Liver (tissue), 9 donors: ENCODE data around the gene WIF1. TPM values are rescaled to one million over a fixed set of nuclear protein-coding genes. Genes with fewer than 3 reads are reported as not detected.

Experiments used
- DNase-seq: peaks from one replicate; pipeline ENCODE4 v3.0.0-alpha.2; 2017; ENCODE audit warnings: low spot score
- H3K27ac ChIP-seq, 2 donors: one replicate each; pipeline ENCODE4 v1.7.0; 2013; ENCODE audit warnings: inconsistent platforms in 2 of 2, low read length in 2 of 2, control low read depth in 1 of 2, low read depth in 1 of 2, mild to moderate bottlenecking in 1 of 2
- H3K27me3 ChIP-seq, 4 donors: one replicate each; pipeline versions ENCODE4 v1.6.1 to v1.7.0; 2013; ENCODE audit warnings: low read length in 3 of 4, inconsistent platforms in 1 of 4, mild to moderate bottlenecking in 1 of 4, moderate library complexity in 1 of 4; ENCODE audit not compliant: control insufficient read depth in 4 of 4, insufficient read depth in 4 of 4
- H3K36me3 ChIP-seq, 4 donors: one replicate each; pipeline versions ENCODE4 v1.6.1 to v1.7.0; 2013; ENCODE audit warnings: low read length in 3 of 4, mild to moderate bottlenecking in 3 of 4, low read depth in 1 of 4, moderate library complexity in 1 of 4; ENCODE audit not compliant: control insufficient read depth in 4 of 4, insufficient read depth in 3 of 4
- H3K4me1 ChIP-seq, 4 donors: one replicate each; pipeline versions ENCODE4 v1.6.1 to v1.7.0; 2013; ENCODE audit warnings: low read length in 3 of 4, mild to moderate bottlenecking in 3 of 4, moderate library complexity in 1 of 4; ENCODE audit not compliant: control insufficient read depth in 4 of 4, insufficient read depth in 4 of 4
- H3K4me3 ChIP-seq, 3 donors: one replicate each; pipeline versions ENCODE4 v1.6.1 to v1.7.0; 2013; ENCODE audit warnings: low read length in 3 of 3, control low read depth in 1 of 3, low read depth in 1 of 3, mild to moderate bottlenecking in 1 of 3
- H3K9ac ChIP-seq, 2 donors: one replicate each; pipeline ENCODE4 v1.7.0; 2013; ENCODE audit warnings: low read length in 2 of 2, mild to moderate bottlenecking in 2 of 2, moderate library complexity in 2 of 2, control low read depth in 1 of 2, low read depth in 1 of 2
- H3K9me3 ChIP-seq, 4 donors: one replicate each; pipeline versions ENCODE4 v1.6.1 to v1.7.0; 2013; ENCODE audit warnings: low read length in 3 of 4; ENCODE audit not compliant: control insufficient read depth in 4 of 4
- CTCF ChIP-seq: fragments of 150-350 bp; IDR thresholded peaks from 2 replicates; pipeline ENCODE4 v1.5.1; 2017; ENCODE audit warnings: improper control_type of control experiment, low read depth, low read length; ENCODE audit not compliant: missing input control
- EGR1 ChIP-seq, 2 donors: IDR thresholded peaks; 2 replicates each; pipeline ENCODE4 v1.6.1; 2016 to 2018; ENCODE audit warnings: antibody characterized with exemption in 2 of 2, low read depth in 2 of 2
- FOXA1 ChIP-seq: IDR thresholded peaks from 2 replicates; pipeline ENCODE4 v1.6.1; 2016; ENCODE audit warnings: antibody characterized with exemption
- FOXA2 ChIP-seq: IDR thresholded peaks from 2 replicates; pipeline ENCODE4 v1.6.1; 2016; ENCODE audit warnings: antibody characterized with exemption
- GABPA ChIP-seq, 2 donors: IDR thresholded peaks in 1 of 2; conservative IDR thresholded peaks in 1 of 2; 2 replicates each; pipeline ENCODE4 v1.6.1; 2016; ENCODE audit warnings: antibody characterized with exemption in 2 of 2, mild to moderate bottlenecking in 1 of 2, moderate library complexity in 1 of 2
- HNF4A ChIP-seq, 2 donors: conservative IDR thresholded peaks; 2 replicates each; pipeline ENCODE4 v1.6.1; 2016; ENCODE audit warnings: antibody characterized with exemption in 2 of 2, mild to moderate bottlenecking in 2 of 2
- HNF4G ChIP-seq: IDR thresholded peaks from 2 replicates; pipeline ENCODE4 v1.6.1; 2016; ENCODE audit warnings: antibody characterized with exemption
- JUND ChIP-seq, 2 donors: IDR thresholded peaks; 2 replicates each; pipeline ENCODE4 v1.6.1; 2016; ENCODE audit warnings: antibody characterized with exemption in 2 of 2
- NR2F2 ChIP-seq: IDR thresholded peaks from 2 replicates; pipeline ENCODE4 v1.6.1; 2016; ENCODE audit warnings: antibody characterized with exemption
- RAD21 ChIP-seq, 2 donors: IDR thresholded peaks; 2 replicates each; pipeline ENCODE4 v1.6.1; 2016; ENCODE audit warnings: antibody characterized with exemption in 2 of 2, mild to moderate bottlenecking in 2 of 2
- REST ChIP-seq: IDR thresholded peaks from 2 replicates; pipeline ENCODE4 v1.6.1; 2016; ENCODE audit warnings: antibody characterized with exemption, mild to moderate bottlenecking
- RXRA ChIP-seq, 2 donors: IDR thresholded peaks; 2 replicates each; pipeline ENCODE4 v1.6.1; 2017 to 2018; ENCODE audit warnings: antibody characterized with exemption in 2 of 2, mild to moderate bottlenecking in 1 of 2
- SP1 ChIP-seq: IDR thresholded peaks from 2 replicates; pipeline ENCODE4 v1.6.1; 2018; ENCODE audit warnings: antibody characterized with exemption, mild to moderate bottlenecking
- TAF1 ChIP-seq: conservative IDR thresholded peaks from 2 replicates; pipeline ENCODE4 v1.6.1; 2016; ENCODE audit warnings: antibody characterized with exemption, mild to moderate bottlenecking
- YY1 ChIP-seq: IDR thresholded peaks from 2 replicates; pipeline ENCODE4 v1.6.1; 2016; ENCODE audit warnings: antibody characterized with exemption, mild to moderate bottlenecking
- WGBS: extraction: QIAGEN DNeasy Blood & Tissue Kit; methylation state at CpG from one replicate; pipeline ENCODE4 v1.1.7; 2013; 5-methylcytosine and 5-hydroxymethylcytosine counted together
- polyA plus RNA-seq, 2 donors: library from polyadenylated mRNA; stranded (reverse) in 1 of 2; unstranded in 1 of 2; fragments of 200-250 nt in 1 of 2; fragments of >200 nt in 1 of 2; fragmentation: Nextera tagmentation in 1 of 2; extraction: Ambion mirVana in 1 of 2; gene quantifications; one replicate each; pipeline versions ENCODE4 v1.2.1 to v1.2.3, GENCODE V29; 2013 to 2015
- total RNA-seq, 2 donors: library from RNA; depleted of rRNA; stranded (reverse); fragments of >200 nt; gene quantifications; one replicate each; pipeline ENCODE4 v1.2.3, GENCODE V29; 2014
- TF ChIP-seq, protein P1 (sequence below): IDR thresholded peaks from 2 replicates; pipeline ENCODE4 v1.6.1; 2016; ENCODE audit warnings: antibody characterized with exemption
- TF ChIP-seq, protein P2 (sequence below): IDR thresholded peaks from 2 replicates; pipeline ENCODE4 v1.6.1; 2016; ENCODE audit warnings: antibody characterized with exemption
- TF ChIP-seq, protein P3 (sequence below): IDR thresholded peaks from 2 replicates; pipeline ENCODE4 v1.6.1; 2016; ENCODE audit warnings: antibody characterized with exemption
- donor health status: healthy.
- donor health status: healthy.
- donor health status: healthy.
- donor health status: healthy.
- donor health status: healthy.

WIF1 gene
- total and polyA plus RNA-seq, 4 donors, result not detected

DNA sequence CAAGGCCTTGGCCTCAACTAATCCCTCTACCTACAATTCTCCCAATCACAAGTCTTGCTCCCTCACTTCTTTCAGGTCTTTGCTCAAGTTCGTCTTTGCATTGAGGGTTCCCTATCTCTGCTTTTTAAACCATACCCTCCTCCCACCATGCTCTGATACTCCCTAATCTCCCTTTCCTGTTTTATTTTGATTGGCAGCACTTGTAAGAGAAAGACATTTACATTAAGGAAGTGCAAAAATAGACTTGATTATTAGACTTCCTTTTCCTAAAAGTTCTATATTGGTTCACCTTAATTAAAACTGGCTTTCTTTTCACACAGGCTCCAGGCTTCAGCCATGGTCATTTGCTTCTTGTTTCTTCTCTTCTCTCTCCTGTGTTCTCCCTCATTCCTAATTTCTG, 18.3 kb upstream of the WIF1 start:
- Histone ChIP-seq H3K27ac (no peak overlapping the region), H3K36me3 (no peaks in the 10 kb centered on the region), H3K27me3 (peaks cover 0 to 2% (median 0%) of the 10 kb centered on the region in 4 donors), H3K4me3 (no peak overlapping the region), H3K9ac (no peak overlapping the region), H3K4me1 (no peaks in the 10 kb centered on the region), H3K9me3 (no peaks in the 10 kb centered on the region)
- no peak for TF ChIP-seq FOXA1
- no peak for TF ChIP-seq FOXA2
- WGBS, result 70% methylated on average over 1 of the region's 1 CpG
- no peak for DNase-seq

DNA sequence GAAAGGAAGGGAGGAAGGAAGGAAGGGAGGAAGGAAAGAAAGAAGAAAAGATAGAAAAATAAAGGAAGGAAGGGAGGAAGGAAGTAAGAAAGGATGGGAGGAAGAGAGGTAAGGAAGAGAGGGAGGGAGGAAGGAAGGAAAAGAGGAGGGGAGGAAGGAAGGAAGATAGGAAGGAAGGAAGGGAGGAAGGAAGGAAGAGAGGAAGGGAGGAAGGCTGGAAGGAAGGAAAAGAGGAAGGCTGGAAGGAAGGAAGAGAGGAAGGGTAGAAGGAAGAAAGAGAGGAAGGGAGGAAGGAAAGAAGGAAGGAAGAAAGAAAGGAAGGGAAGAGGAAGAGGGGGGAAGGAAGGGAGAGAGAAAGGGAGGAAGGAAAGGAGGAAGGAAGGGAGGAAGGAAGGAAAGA, 12.8 kb upstream of the WIF1 start:
- DNase-seq, result no peak
- Histone ChIP-seq H3K9ac (no peak overlapping the region), H3K27ac (no peak overlapping the region), H3K36me3 (no peaks in the 10 kb centered on the region), H3K4me3 (no peak overlapping the region), H3K4me1 (no peaks in the 10 kb centered on the region), H3K9me3 (no peaks in the 10 kb centered on the region), H3K27me3 (no peaks in the 10 kb centered on the region)
- no peak for TF ChIP-seq EGR1 (IDR thresholded peaks at IDR 0.05; ENCODE audit: low read depth in 2 of 2)
- no peak for TF ChIP-seq RAD21 (IDR thresholded peaks at IDR 0.05)
- TF ChIP-seq REST, result no peak
- no peak for TF ChIP-seq GABPA (IDR thresholded peaks at IDR 0.05 in 1 of 2, conservative IDR thresholded peaks at IDR 0.05 in 1 of 2)
- TF ChIP-seq, protein P1, sequence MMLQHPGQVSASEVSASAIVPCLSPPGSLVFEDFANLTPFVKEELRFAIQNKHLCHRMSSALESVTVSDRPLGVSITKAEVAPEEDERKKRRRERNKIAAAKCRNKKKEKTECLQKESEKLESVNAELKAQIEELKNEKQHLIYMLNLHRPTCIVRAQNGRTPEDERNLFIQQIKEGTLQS, result no peak

- peaks cover 0 to 2% (median under 1%) of the 10 kb centered on the region in 4 donors for H3K4me1 ChIP-seq
- 81% methylated on average over 5 of the region's 5 CpGs for WGBS
- no peak overlapping the region for H3K27ac ChIP-seq
- no peak overlapping the region for H3K4me3 ChIP-seq
- no peak for DNase-seq
- H3K36me3 ChIP-seq, result no peaks in the 10 kb centered on the region
- H3K9ac ChIP-seq, result no peak overlapping the region
- peaks cover 0 to 14% (median 1%) of the 10 kb centered on the region in 4 donors for H3K27me3 ChIP-seq
- H3K9me3 ChIP-seq, result no peaks in the 10 kb centered on the region
- TF ChIP-seq JUND (IDR thresholded peaks at IDR 0.05) (no peak), HNF4A (conservative IDR thresholded peaks at IDR 0.05) (no peak), RAD21 (IDR thresholded peaks at IDR 0.05) (no peak), RXRA (IDR thresholded peaks at IDR 0.05) (no peak), REST (no peak), SP1 (no peak), YY1 (no peak), GABPA (IDR thresholded peaks at IDR 0.05 in 1 of 2, conservative IDR thresholded peaks at IDR 0.05 in 1 of 2) (no peak), HNF4G (no peak), CTCF (no peak), FOXA2 (no peak), TAF1 (no peak), NR2F2 (no peak), EGR1 (IDR thresholded peaks at IDR 0.05; ENCODE audit: low read depth in 2 of 2) (no peak)
- TF ChIP-seq, protein P2, sequence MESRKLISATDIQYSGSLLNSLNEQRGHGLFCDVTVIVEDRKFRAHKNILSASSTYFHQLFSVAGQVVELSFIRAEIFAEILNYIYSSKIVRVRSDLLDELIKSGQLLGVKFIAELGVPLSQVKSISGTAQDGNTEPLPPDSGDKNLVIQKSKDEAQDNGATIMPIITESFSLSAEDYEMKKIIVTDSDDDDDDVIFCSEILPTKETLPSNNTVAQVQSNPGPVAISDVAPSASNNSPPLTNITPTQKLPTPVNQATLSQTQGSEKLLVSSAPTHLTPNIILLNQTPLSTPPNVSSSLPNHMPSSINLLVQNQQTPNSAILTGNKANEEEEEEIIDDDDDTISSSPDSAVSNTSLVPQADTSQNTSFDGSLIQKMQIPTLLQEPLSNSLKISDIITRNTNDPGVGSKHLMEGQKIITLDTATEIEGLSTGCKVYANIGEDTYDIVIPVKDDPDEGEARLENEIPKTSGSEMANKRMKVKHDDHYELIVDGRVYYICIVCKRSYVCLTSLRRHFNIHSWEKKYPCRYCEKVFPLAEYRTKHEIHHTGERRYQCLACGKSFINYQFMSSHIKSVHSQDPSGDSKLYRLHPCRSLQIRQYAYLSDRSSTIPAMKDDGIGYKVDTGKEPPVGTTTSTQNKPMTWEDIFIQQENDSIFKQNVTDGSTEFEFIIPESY, result no peak
- TF ChIP-seq, protein P3, sequence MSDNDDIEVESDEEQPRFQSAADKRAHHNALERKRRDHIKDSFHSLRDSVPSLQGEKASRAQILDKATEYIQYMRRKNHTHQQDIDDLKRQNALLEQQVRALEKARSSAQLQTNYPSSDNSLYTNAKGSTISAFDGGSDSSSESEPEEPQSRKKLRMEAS, result no peak
These were observed 5.4 kb upstream of the WIF1 start for GRCh38 chr12:65126482-65126881.
